GM19099 (cell line): Measurements from ENCODE around the gene VSIR.

ENCODE experiments used
- POLR2A ChIP-seq: IDR thresholded peaks from 3 replicates; pipeline ENCODE4 v1.6.1; 2011; ENCODE audit warnings: low read depth; ENCODE audit not compliant: insufficient read length; ENCODE audit errors: extremely low read depth

VSIR gene

GRCh38 chr10:71812016-71812912 lies 38.9 kb upstream of the VSIR start:
- TF ChIP-seq POLR2A: no peak

GRCh38 chr10:71811351-71811750 lies 38.0 kb upstream of the VSIR start:
- no peak for TF ChIP-seq POLR2A

- no peak for TF ChIP-seq POLR2A
These were observed 36.9 kb upstream of the VSIR start for GRCh38 chr10:71810048-71810750.

GRCh38 chr10:71809628-71810027 lies 36.3 kb upstream of the VSIR start:
- no peak for TF ChIP-seq POLR2A

- no peak for TF ChIP-seq POLR2A
These were observed 34.5 kb upstream of the VSIR start for GRCh38 chr10:71807557-71808510.

- no peak for TF ChIP-seq POLR2A
These were observed 33.6 kb upstream of the VSIR start for GRCh38 chr10:71806704-71807556.

- TF ChIP-seq POLR2A: no peak
These were observed 32.7 kb upstream of the VSIR start for GRCh38 chr10:71805776-71806703.

- no peak for TF ChIP-seq POLR2A
These were observed 30.8 kb upstream of the VSIR start for GRCh38 chr10:71804077-71804476.

GRCh38 chr10:71802715-71803488 lies 29.6 kb upstream of the VSIR start:
- no peak for TF ChIP-seq POLR2A

- no peak for TF ChIP-seq POLR2A
These were observed 28.9 kb upstream of the VSIR start for GRCh38 chr10:71802235-71802634.

- no peak for TF ChIP-seq POLR2A
These were observed 28.0 kb upstream of the VSIR start for GRCh38 chr10:71801361-71801760.
